Activated CD4-positive, CD25-positive, alpha-beta regulatory T cell treated with anti-CD3 and anti-CD28 coated beads, Interleukin-2, amount 50 U/mL, for 24 hours (primary cell): Measurements from ENCODE around the gene ZNF618.

Source experiments
- ATAC-seq, 2 donors: fragments of 150-1000 bp; cut with Tn5 transposase; one replicate each; pipeline ENCODE4 v1.10.0; 2021; ENCODE audit warnings: mild to moderate bottlenecking in 1 of 2, moderate library complexity in 1 of 2

ZNF618 gene

GRCh38 chr9:114086607-114087006 lies 210.5 kb downstream of the ZNF618 start:
- ATAC-seq = no peak

- ATAC-seq = no peak
Observed at GRCh38 chr9:114087721-114088120, 211.6 kb downstream of the ZNF618 start.

GRCh38 chr9:114088571-114089170 lies 212.6 kb downstream of the ZNF618 start:
- ATAC-seq = no peak

- ATAC-seq = no peak
Observed at GRCh38 chr9:114089206-114089840, 213.2 kb downstream of the ZNF618 start.

- no peak for ATAC-seq
Observed at GRCh38 chr9:114090798-114091197, 214.7 kb downstream of the ZNF618 start.

- no peak for ATAC-seq
Observed at GRCh38 chr9:114091711-114092110, 215.6 kb downstream of the ZNF618 start.

- no peak for ATAC-seq
Observed at GRCh38 chr9:114092336-114092735, 216.2 kb downstream of the ZNF618 start.

- no peak for ATAC-seq
Observed at GRCh38 chr9:114093031-114093471, 216.9 kb downstream of the ZNF618 start.

- no peak for ATAC-seq
Observed at GRCh38 chr9:114093761-114094505, 217.8 kb downstream of the ZNF618 start.

GRCh38 chr9:114094971-114095370 lies 218.9 kb downstream of the ZNF618 start:
- no peak for ATAC-seq

- no peak for ATAC-seq
Observed at GRCh38 chr9:114096041-114096511, 220.0 kb downstream of the ZNF618 start.

GRCh38 chr9:114096866-114097612 lies 220.9 kb downstream of the ZNF618 start:
- no peak for ATAC-seq

- no peak for ATAC-seq
Observed at GRCh38 chr9:114097613-114098020, 221.5 kb downstream of the ZNF618 start.

GRCh38 chr9:114098021-114098935 lies 222.2 kb downstream of the ZNF618 start:
- no peak for ATAC-seq

- ATAC-seq = no peak
Observed at GRCh38 chr9:114098936-114099668, 223.0 kb downstream of the ZNF618 start, which contains the start of gene KIF12. TSS of gene KIF12 (minus strand) at chr9:114099292. CDS start at chr9:114099276, 16 bp downstream.

GRCh38 chr9:114099669-114100270 lies 223.7 kb downstream of the ZNF618 start:
- no peak for ATAC-seq

GRCh38 chr9:114100536-114100935 lies 224.4 kb downstream of the ZNF618 start:
- no peak for ATAC-seq

- ATAC-seq = no peak
Observed at GRCh38 chr9:114102484-114102883, 226.4 kb downstream of the ZNF618 start.

GRCh38 chr9:114105236-114105635 lies 229.1 kb downstream of the ZNF618 start:
- no peak for ATAC-seq
